Measurements from ENCODE around the gene PGAP2. TPM values are rescaled to one million over a fixed set of nuclear protein-coding genes. Genes with fewer than 3 reads are reported as not detected.

PGAP2 gene
- total RNA-seq, 1 experiment from 2014 or later: 53.6 TPM

- TF ChIP-seq CTCF (IDR thresholded peaks at IDR 0.05; ENCODE audit: insufficient read depth in 1 of 2, low read depth in 1 of 2, low read length in 1 of 2, severe bottlenecking in 1 of 2, unreplicated experiment in 1 of 2): peak; percentile 77 to 95
- Histone ChIP-seq H3K27me3 (replicated peaks; ENCODE audit: control insufficient read depth, insufficient read depth, low read length) (no peaks in the 10 kb centered on the region), H3K9me3 (no peaks in the 10 kb centered on the region), H3K36me3 (ENCODE audit: control insufficient read depth, insufficient read depth, low read length) (no peaks in the 10 kb centered on the region), H3K4me1 (peaks cover 9% of the 10 kb centered on the region; the same call in 1 of the 2 replicates), H3K4me3 (ENCODE audit: low read depth, low read length) (peak overlapping the region; percentile 68)
- ChIA-PET POLR2A (interaction anchor here (0.6 to 2.2 kb wide), 7 partner anchors 13 to 254 kb away, joined by 3 to 11 read pairs (median 4); partner anchors contain the start of genes NUP98, PGAP2 and STIM1), CTCF (interaction anchor here (0.5 to 3.1 kb wide), 24 partner anchors 8 to 246 kb away, joined by 3 to 63 read pairs (median 5); partner anchors contain the start of genes PGAP2 and STIM1)
- peak; percentile 88 to 94 for DNase-seq
- Mint-ChIP-seq H3K36me3 (ENCODE audit: insufficient read depth, unreplicated experiment) (no peaks in the 10 kb centered on the region), H3K4me1 (ENCODE audit: low read depth, unreplicated experiment) (peaks cover 10% of the 10 kb centered on the region), H3K9me3 (ENCODE audit: unreplicated experiment) (no peaks in the 10 kb centered on the region), H3K27ac (ENCODE audit: unreplicated experiment) (peak overlapping the region; percentile 84), H3K27me3 (ENCODE audit: insufficient read depth, unreplicated experiment) (no peaks in the 10 kb centered on the region), H3K4me3 (ENCODE audit: unreplicated experiment) (peak overlapping the region; percentile 96)
- BruUV-seq (replicated peaks): TSS peak; percentile 84
- intact Hi-C loops (cut with micrococcal nuclease; ENCODE audit: unreplicated experiment): loop anchor here (1.0 kb wide), 2 partner anchors 44 to 231 kb away; partner anchors contain the start of gene NUP98
Measured at GRCh38 chr11:3841426-3842350, 33.3 kb downstream of the PGAP2 start.

GRCh38 chr11:3843326-3843725 is 35.0 kb downstream of the PGAP2 start:
- Histone ChIP-seq H3K9me3 (no peaks in the 10 kb centered on the region), H3K27me3 (replicated peaks; ENCODE audit: control insufficient read depth, insufficient read depth, low read length) (no peaks in the 10 kb centered on the region), H3K36me3 (ENCODE audit: control insufficient read depth, insufficient read depth, low read length) (no peaks in the 10 kb centered on the region), H3K4me1 (peaks cover 9% of the 10 kb centered on the region; the same call in 1 of the 2 replicates), H3K4me3 (ENCODE audit: low read depth, low read length) (no peak overlapping the region)
- no peak overlapping the region for H3K27ac Mint-ChIP-seq (ENCODE audit: unreplicated experiment)
- intact Hi-C loops (cut with micrococcal nuclease; ENCODE audit: unreplicated experiment): no loop called here
- DNase-seq: no peak
- no peaks in the 10 kb centered on the region for H3K36me3 Mint-ChIP-seq (ENCODE audit: insufficient read depth, unreplicated experiment)
- H3K4me3 Mint-ChIP-seq (ENCODE audit: unreplicated experiment): no peak overlapping the region
- no peaks in the 10 kb centered on the region for H3K27me3 Mint-ChIP-seq (ENCODE audit: insufficient read depth, unreplicated experiment)
- H3K9me3 Mint-ChIP-seq (ENCODE audit: unreplicated experiment): no peaks in the 10 kb centered on the region
- BruUV-seq (replicated peaks): no TSS peak
- H3K4me1 Mint-ChIP-seq (ENCODE audit: low read depth, unreplicated experiment): peaks cover 10% of the 10 kb centered on the region
- TF ChIP-seq CTCF (IDR thresholded peaks at IDR 0.05; ENCODE audit: insufficient read depth in 1 of 2, low read depth in 1 of 2, low read length in 1 of 2, severe bottlenecking in 1 of 2, unreplicated experiment in 1 of 2): no peak
- CTCF ChIA-PET: no interaction called here
- POLR2A ChIA-PET: no interaction called here

- Mint-ChIP-seq H3K27me3 (ENCODE audit: insufficient read depth, unreplicated experiment) (no peaks in the 10 kb centered on the region), H3K9me3 (ENCODE audit: unreplicated experiment) (no peaks in the 10 kb centered on the region), H3K36me3 (ENCODE audit: insufficient read depth, unreplicated experiment) (peaks cover 6% of the 10 kb centered on the region), H3K27ac (ENCODE audit: unreplicated experiment) (no peak overlapping the region), H3K4me1 (ENCODE audit: low read depth, unreplicated experiment) (peaks cover 11% of the 10 kb centered on the region), H3K4me3 (ENCODE audit: unreplicated experiment) (no peak overlapping the region)
- H3K4me3 ChIP-seq (ENCODE audit: low read depth, low read length): no peak overlapping the region
- ChIA-PET POLR2A (no interaction called here), CTCF (no interaction called here)
- no TSS peak for BruUV-seq (replicated peaks)
- intact Hi-C loops (cut with micrococcal nuclease; ENCODE audit: unreplicated experiment): no loop called here
- no peaks in the 10 kb centered on the region for H3K27me3 ChIP-seq (replicated peaks; ENCODE audit: control insufficient read depth, insufficient read depth, low read length)
- H3K9me3 ChIP-seq: no peaks in the 10 kb centered on the region
- no peaks in the 10 kb centered on the region for H3K36me3 ChIP-seq (ENCODE audit: control insufficient read depth, insufficient read depth, low read length)
- H3K4me1 ChIP-seq: no peaks in the 10 kb centered on the region
- TF ChIP-seq CTCF (IDR thresholded peaks at IDR 0.05; ENCODE audit: insufficient read depth in 1 of 2, low read depth in 1 of 2, low read length in 1 of 2, severe bottlenecking in 1 of 2, unreplicated experiment in 1 of 2): no peak
- DNase-seq: no peak
Measured at GRCh38 chr11:3845246-3845645, 36.9 kb downstream of the PGAP2 start.
